GM18951 (cell line): ENCODE data around the gene SLC6A19.
"Not testable (repeated sequence)": the region's sequence is repeated elsewhere in the genome, so short reads cannot be mapped to it uniquely, and the experiment has no call there.

ENCODE experiments used
- POLR2A ChIP-seq: IDR thresholded peaks from 4 replicates; pipeline ENCODE4 v1.6.1; 2011; ENCODE audit warnings: mild to moderate bottlenecking; ENCODE audit not compliant: insufficient read length, insufficient read depth; ENCODE audit errors: extremely low read depth
- in situ Hi-C: fragments of 300-500 bp; cut with MboI; formaldehyde crosslinking; loops from one replicate; pipeline ENCODE4 v1.12.0; 2022; ENCODE audit warnings: low sequenced_read_pairs, mixed read lengths, inconsistent platforms; ENCODE audit not compliant: unreplicated experiment

SLC6A19 gene

GRCh38 chr5:1224631-1225030 lies 23.2 kb downstream of the SLC6A19 start:
- in situ Hi-C loops: no loop called here
- TF ChIP-seq POLR2A: no peak

- in situ Hi-C loops: no loop called here
- TF ChIP-seq POLR2A: no peak
Measured at GRCh38 chr5:1225081-1225480, 23.7 kb downstream of the SLC6A19 start, which contains the start of gene SLC6A18. SLC6A18 (plus strand) TSS chr5:1225381; CDS start chr5:1225478, 97 bp downstream.

- TF ChIP-seq POLR2A: no peak
- in situ Hi-C loops: no loop called here
Measured at GRCh38 chr5:1226231-1226630, 24.8 kb downstream of the SLC6A19 start.

GRCh38 chr5:1226839-1227581 lies 25.6 kb downstream of the SLC6A19 start:
- in situ Hi-C loops: no loop called here
- no peak for TF ChIP-seq POLR2A

- in situ Hi-C loops: no loop called here
- TF ChIP-seq POLR2A: no peak
Measured at GRCh38 chr5:1227667-1228066, 26.3 kb downstream of the SLC6A19 start.

GRCh38 chr5:1228120-1228519 lies 26.7 kb downstream of the SLC6A19 start:
- in situ Hi-C loops: no loop called here
- TF ChIP-seq POLR2A: no peak

GRCh38 chr5:1229023-1229422 lies 27.6 kb downstream of the SLC6A19 start:
- in situ Hi-C loops: not testable (repeated sequence)

GRCh38 chr5:1229822-1230221 lies 28.4 kb downstream of the SLC6A19 start:
- TF ChIP-seq POLR2A: no peak
- in situ Hi-C loops: no loop called here

GRCh38 chr5:1230551-1230950 lies 29.2 kb downstream of the SLC6A19 start:
- TF ChIP-seq POLR2A: no peak
- in situ Hi-C loops: no loop called here

- in situ Hi-C loops: no loop called here
- TF ChIP-seq POLR2A: no peak
Measured at GRCh38 chr5:1231354-1231905, 30.0 kb downstream of the SLC6A19 start.

- in situ Hi-C loops: no loop called here
- TF ChIP-seq POLR2A: no peak
Measured at GRCh38 chr5:1232780-1233179, 31.4 kb downstream of the SLC6A19 start.

GRCh38 chr5:1235379-1235778 lies 34.0 kb downstream of the SLC6A19 start:
- in situ Hi-C loops: no loop called here
- no peak for TF ChIP-seq POLR2A

GRCh38 chr5:1235838-1236237 lies 34.4 kb downstream of the SLC6A19 start:
- TF ChIP-seq POLR2A: no peak
- in situ Hi-C loops: no loop called here

GRCh38 chr5:1239505-1240251 lies 38.3 kb downstream of the SLC6A19 start:
- in situ Hi-C loops: no loop called here
- TF ChIP-seq POLR2A: no peak
